Activated T-cell treated with anti-CD3 and anti-CD28 coated beads for 48 hours (primary cell): ENCODE results near the gene CHMP4A.

Source experiments
- DNase-seq: peaks from one replicate; pipeline ENCODE4 v3.0.0-alpha.2; 2020; ENCODE audit warnings: low read depth

Gene CHMP4A, protein sequence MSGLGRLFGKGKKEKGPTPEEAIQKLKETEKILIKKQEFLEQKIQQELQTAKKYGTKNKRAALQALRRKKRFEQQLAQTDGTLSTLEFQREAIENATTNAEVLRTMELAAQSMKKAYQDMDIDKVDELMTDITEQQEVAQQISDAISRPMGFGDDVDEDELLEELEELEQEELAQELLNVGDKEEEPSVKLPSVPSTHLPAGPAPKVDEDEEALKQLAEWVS

DNA sequence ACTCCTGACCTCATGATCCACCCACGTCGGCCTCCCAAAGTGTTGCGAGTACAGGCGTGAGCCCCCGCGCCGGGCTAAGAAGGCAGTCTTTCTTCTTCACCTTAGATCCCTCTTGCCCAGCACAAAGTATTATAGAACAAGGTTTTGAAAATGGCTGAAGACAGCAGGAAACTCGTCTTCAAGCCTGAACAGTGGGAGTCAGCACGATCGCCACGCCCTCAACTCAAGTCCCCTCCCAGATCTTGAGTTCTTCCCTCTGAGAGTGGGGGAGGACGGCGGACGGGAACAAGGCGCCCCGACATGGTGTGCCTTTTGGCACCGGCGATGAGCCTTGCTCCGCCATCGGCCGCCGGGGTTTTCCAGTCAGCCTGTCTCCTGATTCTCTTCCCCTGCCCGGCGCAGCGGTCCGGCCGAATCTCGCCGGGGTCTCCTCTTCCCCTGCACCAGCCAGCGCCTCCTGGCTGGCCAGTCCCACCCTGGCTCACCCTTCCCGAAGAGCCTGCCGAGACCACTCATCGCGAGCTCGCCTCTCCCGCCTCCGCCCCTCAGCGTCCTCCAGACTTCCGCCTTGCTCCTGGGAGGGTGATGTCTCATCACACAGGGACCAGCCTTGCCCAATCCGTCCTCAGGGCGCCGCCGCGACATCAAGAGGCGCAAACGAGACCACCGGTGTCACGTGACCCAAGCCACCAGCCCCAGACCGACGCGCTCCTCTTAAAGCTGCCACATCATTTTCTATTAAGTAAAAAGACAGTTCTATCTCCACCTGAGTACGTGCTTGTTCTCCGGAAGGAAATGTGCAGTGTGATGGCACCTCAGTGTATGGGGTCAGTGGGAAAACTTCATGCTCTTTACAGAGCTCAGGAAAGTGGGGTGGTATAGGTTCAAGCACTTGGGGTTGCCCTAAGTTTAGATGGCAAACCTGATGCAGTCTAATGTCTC lies at the start of gene CHMP4A:
CHMP4A (minus strand) TSS at position 565 of the 942 bp plus-strand sequence; CDS start at position 516, 49 bp downstream.
- DNase-seq: peak; percentile 94

DNA sequence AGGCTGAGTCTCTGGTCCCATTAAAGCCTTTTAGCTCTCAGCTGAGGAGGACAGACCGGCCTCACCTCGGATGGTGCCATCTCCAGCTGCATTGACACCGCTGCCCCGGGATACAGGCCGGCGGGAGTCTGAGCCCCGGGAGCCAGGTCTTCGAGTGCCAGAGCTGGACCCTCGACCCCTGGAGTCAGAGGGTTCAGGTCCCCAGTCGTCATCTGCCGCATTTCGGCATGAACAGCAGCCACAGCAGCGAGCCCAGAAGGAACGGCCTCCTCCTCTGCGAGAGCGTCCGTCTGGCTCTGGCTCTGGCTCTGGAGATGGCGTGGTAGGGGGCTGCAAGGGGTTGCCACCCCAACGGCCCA lies 48.7 kb upstream of the CHMP4A start:
- DNase-seq: no peak

DNA sequence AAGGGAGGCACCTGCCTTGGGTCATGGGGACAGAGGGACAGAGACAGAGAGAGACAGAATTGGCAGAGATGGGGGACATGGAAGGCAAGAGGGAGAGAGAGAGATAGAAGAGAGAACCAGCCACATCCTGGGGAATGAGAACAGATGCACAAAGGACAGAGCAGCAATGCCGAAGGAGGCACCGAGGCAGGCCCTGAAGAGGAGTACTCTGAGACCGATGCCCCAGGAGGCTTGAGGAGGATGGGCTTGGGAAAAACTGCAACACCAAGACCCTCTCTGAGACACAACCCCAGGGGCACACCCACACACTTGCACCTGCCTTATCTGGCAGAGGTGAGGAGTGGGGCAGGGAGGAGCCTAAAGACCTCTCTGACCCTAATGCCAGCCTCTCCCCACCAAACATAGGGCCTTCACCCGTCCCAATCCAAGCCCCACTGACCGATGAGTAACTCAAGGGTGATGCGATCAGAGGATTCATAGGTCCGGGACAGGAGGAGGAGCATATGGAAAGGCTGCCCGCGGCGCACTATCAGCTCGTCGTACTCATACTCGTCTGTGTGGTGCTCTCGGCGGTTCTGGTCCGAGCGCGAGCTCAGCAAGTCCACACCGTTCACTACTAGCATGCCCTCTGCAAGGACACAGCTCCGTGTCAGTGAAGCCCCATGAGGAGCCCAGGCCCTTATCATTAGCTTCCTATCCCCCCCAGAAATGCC lies 48.1 kb upstream of the CHMP4A start:
- no peak for DNase-seq

GRCh38 chr14:24260780-24261157 lies 47.5 kb upstream of the CHMP4A start:
- DNase-seq: no peak

DNA sequence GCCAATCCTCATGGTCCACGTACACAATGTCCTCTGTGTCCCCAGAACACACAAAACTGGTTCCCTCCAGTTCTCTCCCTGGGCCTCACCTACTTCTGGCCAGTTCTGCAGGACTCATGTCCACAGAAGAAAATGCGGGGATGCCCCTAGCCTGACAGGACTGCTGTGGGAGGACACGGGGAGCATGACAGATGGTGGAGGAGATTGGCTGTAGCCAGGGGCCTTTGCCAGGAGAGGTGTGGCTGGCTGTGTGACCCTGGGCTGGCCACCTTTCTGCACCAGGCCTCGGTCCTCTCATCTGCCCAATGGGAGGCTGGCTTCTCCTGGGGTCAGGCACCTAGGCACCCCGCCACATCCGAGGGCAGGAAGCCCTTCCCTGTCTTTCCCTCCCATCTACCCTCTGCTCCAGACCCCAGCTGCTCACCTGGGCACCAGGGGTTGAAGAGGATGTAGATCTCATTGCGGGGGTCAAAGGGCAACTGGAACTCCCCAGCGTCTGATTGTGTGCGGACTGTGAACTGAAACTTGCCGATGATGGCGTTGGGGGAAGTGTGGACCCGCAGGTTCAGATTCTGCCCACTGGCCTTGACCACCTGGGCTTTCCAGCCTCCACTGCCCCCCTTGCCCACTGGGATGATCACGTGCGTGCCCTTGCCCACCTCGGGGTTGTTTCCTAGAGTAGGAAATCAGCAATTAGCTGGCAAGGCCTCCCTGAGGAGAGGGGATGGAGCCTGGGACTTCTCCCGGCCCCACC lies 46.9 kb upstream of the CHMP4A start:
- no peak for DNase-seq

DNA sequence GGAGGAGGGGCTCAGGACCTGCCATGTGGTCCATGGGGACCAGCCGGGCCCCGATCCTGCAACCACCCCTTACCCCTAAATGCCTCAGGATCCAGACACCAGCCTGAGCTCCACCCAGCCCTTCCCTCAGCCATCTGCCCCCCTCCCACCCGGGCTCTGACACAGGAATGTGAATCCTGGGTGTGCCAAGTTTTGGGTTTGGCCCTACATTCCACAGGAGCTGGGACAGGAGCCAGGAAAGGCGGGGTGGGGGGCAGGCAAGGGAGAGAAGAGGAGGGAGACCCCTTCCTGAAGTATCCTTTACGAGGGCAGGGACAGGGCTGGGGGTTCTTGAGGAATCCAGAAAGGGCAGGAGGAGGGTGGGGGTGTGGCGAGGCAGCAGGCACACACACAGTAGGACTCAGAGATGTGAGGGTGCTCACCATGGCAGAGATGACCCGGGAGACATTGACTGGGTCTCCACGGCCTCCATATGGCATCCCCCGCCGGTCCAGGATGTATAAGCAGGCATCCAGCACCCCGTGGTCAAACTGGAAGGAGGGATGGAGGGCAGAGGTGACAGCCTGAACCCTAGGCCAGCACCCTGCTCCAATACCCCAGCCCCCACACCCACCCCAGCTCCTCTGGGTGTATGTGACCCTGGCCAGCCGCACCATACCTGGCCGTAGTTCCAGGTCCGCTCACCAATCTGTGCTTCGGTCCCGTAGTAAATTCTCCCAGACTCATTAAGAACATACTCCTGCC lies 46.2 kb upstream of the CHMP4A start:
- no peak for DNase-seq

GRCh38 chr14:24258548-24259265 lies 45.4 kb upstream of the CHMP4A start:
- no peak for DNase-seq

DNA sequence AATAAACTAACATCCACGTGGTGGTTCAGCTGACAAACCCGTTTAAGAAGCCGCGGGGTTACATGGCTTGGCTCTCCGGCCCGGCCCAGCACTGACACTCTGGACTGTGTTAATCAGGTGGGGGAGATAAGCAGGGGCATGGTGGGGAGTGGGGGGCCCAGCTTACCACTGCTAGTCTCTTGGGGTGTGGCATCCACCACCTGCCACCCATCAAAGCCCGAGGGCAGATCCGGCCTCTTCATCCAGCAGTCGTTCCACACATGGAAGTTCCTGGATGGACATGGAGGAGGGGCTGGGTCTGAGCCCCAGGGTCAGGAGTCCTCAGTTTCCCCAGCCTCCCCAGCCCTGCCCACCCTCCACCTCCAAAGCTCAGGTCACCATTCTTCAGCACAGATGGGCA lies 44.8 kb upstream of the CHMP4A start:
- DNase-seq: no peak

GRCh38 chr14:24256960-24257359 lies 43.7 kb upstream of the CHMP4A start:
- DNase-seq: no peak

GRCh38 chr14:24255931-24256711 lies 42.8 kb upstream of the CHMP4A start:
- no peak for DNase-seq

DNA sequence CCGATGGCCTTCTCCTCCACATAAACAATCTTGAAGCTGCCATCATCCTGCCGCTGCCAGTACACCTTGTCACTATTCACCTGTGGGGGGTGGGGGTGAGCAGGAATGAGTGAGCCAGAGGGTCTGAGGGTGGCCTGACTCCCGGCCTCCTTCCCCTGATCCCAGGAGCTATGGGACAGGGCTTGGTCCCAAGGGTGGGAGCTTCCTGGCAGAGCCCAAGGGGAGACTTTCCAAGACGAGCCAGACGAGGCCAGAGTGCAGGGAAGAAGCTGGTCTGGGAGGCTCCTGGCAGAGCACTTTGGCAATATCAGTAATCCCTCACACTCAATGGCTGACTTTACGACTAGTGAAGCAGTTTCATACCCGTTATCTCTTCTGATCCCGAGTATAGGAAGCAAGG lies 42.1 kb upstream of the CHMP4A start:
- no peak for DNase-seq

DNA sequence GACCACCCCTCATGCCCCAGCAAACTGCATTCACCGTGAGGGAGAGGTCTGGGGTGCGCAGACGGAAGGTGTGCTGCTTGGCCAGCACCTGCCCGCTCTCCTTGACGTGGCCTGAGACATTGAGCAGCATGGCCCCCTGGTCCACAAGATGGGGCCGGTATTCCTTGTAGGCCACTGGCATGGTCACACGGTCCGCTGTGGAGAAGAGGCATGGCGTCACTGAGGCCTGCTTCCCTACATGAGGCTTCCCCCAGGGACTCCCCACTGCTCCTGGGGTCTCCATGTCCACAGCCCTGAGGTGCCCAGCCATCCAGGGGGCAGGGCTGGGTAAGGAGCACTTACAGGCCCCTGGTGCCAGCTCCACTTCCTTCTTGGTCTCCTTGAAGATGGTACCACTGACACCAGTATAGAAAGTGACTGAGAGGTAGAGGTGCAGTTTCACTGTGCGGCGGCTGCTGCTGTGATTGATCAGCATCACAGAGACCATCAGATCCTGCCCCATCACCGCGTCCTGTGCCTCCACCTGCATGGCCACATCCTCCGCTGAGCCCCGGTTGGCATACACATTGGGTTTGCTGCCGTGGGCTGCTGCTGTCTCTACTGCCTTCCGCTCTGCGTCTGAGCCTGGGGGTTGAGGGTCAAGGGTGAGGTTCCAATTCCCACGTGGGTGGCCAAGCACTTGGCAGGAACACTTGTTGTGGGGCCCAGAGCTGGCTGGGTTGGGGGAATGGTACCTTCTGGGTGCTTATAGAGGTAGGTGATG lies 41.5 kb upstream of the CHMP4A start:
- DNase-seq: no peak

DNA sequence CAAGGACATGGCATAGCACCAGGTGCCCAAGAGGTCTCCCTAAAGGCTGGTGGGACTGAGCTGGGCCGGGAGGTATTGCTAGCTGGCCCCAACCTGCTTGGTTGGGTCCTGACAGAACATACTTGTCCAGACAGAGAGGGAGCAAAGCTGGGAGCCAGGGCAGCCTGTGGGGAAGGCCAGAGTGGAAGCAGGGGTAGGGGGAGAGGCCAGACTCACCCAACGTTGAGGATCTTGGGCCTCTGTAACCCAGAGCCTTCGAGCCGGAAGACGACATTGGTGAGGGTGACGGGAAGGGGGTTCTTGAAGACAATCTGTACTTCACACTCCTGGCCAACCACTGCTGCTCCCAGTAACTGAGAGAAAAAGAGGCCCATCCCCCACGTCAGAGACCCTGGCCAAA lies 40.6 kb upstream of the CHMP4A start:
- DNase-seq: no peak

- no peak for DNase-seq
Measured at GRCh38 chr14:24252289-24253124, 39.2 kb upstream of the CHMP4A start.

DNA sequence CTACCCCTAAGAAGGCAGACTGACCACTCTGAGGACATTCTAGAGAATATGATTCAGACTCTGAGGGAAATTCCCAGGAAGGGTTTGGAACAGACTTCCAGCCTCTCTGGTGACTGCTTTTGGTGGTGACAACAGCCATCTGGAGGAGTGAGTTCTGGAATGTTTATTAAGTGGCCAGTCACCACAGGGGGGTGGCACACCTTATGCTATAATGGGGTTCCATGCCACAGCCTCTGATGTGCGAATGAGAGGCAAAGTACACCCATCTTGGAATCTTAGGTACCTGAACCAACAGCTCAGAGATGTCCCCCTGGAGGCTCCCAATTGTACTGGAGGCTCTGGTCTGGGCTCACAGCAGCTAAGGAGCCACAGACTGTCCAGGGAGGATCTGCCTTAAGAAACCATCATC lies 38.6 kb upstream of the CHMP4A start:
- DNase-seq: no peak

- no peak for DNase-seq
Measured at GRCh38 chr14:24250354-24250753, 37.1 kb upstream of the CHMP4A start.

GRCh38 chr14:24249230-24250021 lies 36.1 kb upstream of the CHMP4A start:
- no peak for DNase-seq
